Panc1 (cell line): ENCODE measurements around the gene TRANK1. TPM values are rescaled to one million over a fixed set of nuclear protein-coding genes. Genes with fewer than 3 reads are reported as not detected.

Source experiments
- ATAC-seq: fragments of 200-7000 bp; cut with Tn5 transposase; 2 replicates; pipeline ENCODE4 v1.9.1; 2020; ENCODE audit warnings: mild to moderate bottlenecking, moderate library complexity
- BruUV-seq: library from RNA; stranded (reverse); fragments of 400-500 nt; replicated peaks from 2 replicates; lab custom pipeline; 2021; lab: Mats Ljungman, UMichigan
- CTCF ChIA-PET: fragments of 300-600 bp; sonication (Branson Sonifier 250); formaldehyde crosslinking; loops from one replicate; lab custom pipeline; 2022; ENCODE audit warnings: antibody characterized with exemption; lab: Charles Lee
- POLR2A ChIA-PET: fragments of 300-600 bp; sonication (Branson Sonifier 250); formaldehyde crosslinking; loops from one replicate; lab custom pipeline; 2022; ENCODE audit warnings: antibody characterized with exemption; lab: Charles Lee
- DNase-seq: peaks from one replicate; pipeline ENCODE4 v3.0.0-alpha.2; 2010; ENCODE audit warnings: low read depth, low spot score
- H3K27ac ChIP-seq: 2 replicates; pipeline ENCODE4 v1.5.1; 2011; ENCODE audit warnings: mild to moderate bottlenecking, low read length, inconsistent platforms
- H3K27me3 ChIP-seq: fragments of 200-500 bp; sonication (Bioruptor generic); 2 replicates; pipeline ENCODE4 v1.6.0; 2014; ENCODE audit warnings: low read length, inconsistent platforms; ENCODE audit not compliant: control insufficient read depth, insufficient read depth
- H3K36me3 ChIP-seq: fragments of 200-500 bp; sonication (Bioruptor generic); 2 replicates; pipeline ENCODE4 v1.5.1; 2014; ENCODE audit warnings: inconsistent platforms, mild to moderate bottlenecking, low read length, moderate library complexity; ENCODE audit not compliant: control insufficient read depth, insufficient read depth
- H3K4me1 ChIP-seq: 2 replicates; pipeline ENCODE4 v1.5.1; 2011; ENCODE audit warnings: inconsistent platforms, mild to moderate bottlenecking, low read length, moderate library complexity; ENCODE audit not compliant: control insufficient read depth, insufficient read depth
- H3K4me3 ChIP-seq, 2 experiments: 2 replicates each; pipeline ENCODE4 v1.5.1; 2011 to 2012; ENCODE audit warnings: low read depth in 2 of 2, low read length in 2 of 2, mild to moderate bottlenecking in 2 of 2, inconsistent platforms in 1 of 2, moderate library complexity in 1 of 2
- H3K9me3 ChIP-seq: fragments of 200-500 bp; sonication (Bioruptor generic); 2 replicates; pipeline ENCODE4 v1.5.1; 2014; ENCODE audit warnings: low read depth, mild to moderate bottlenecking, inconsistent platforms, low read length, moderate library complexity; ENCODE audit not compliant: control insufficient read depth, insufficient read depth
- CTCF ChIP-seq: fragments of 450-650 bp; IDR thresholded peaks from 2 replicates; pipeline ENCODE4 v1.5.1; 2017; ENCODE audit warnings: mild to moderate bottlenecking
- POLR2AphosphoS5 ChIP-seq: IDR thresholded peaks from 2 replicates; pipeline ENCODE4 v1.6.1; 2012; ENCODE audit warnings: mild to moderate bottlenecking, low read depth, low read length, moderate library complexity
- REST ChIP-seq, 2 experiments: IDR thresholded peaks; 2 replicates each; pipeline ENCODE4 v1.6.1; 2011 to 2012; ENCODE audit warnings: low read depth in 2 of 2, control low read depth in 1 of 2, low read length in 1 of 2, mild to moderate bottlenecking in 1 of 2, moderate library complexity in 1 of 2; ENCODE audit not compliant: insufficient read depth in 1 of 2
- SIN3A ChIP-seq: IDR thresholded peaks from 2 replicates; pipeline ENCODE4 v1.6.1; 2012; ENCODE audit warnings: low read depth, mild to moderate bottlenecking, low read length, moderate library complexity, borderline replicate concordance; ENCODE audit not compliant: insufficient read depth
- TCF7L2 ChIP-seq: IDR thresholded peaks from 2 replicates; pipeline ENCODE4 v1.6.1; 2011; ENCODE audit warnings: mild to moderate bottlenecking, low read depth, low read length, inconsistent platforms
- in situ Hi-C: cut with HindIII; loops from 2 replicates; pipeline ENCODE4 v1.10.0; 2016; ENCODE audit warnings: low sequenced_read_pairs, low pct_unique_long_range_greater_than_20kb
- intact Hi-C: fragments of 100-400 bp; cut with micrococcal nuclease; formaldehyde crosslinking; loops from one replicate; pipeline ENCODE4 v1.10.0; 2022; ENCODE audit not compliant: unreplicated experiment
- total RNA-seq: library from RNA; stranded (reverse); gene quantifications from one replicate; pipeline ENCODE4 v1.2.1, GENCODE V29; 2021; ENCODE audit not compliant: unreplicated experiment

Gene TRANK1
- total RNA-seq, 1 experiment from 2014 or later = 3.2 TPM

GRCh38 chr3:36941162-36941561 lies 3.7 kb downstream of the TRANK1 start:
- no peak for ATAC-seq
- DNase-seq = no peak
- in situ Hi-C loops = no loop called here
- Histone ChIP-seq H3K36me3 (no peaks in the 10 kb centered on the region), H3K9me3 (no peaks in the 10 kb centered on the region), H3K27ac (no peak overlapping the region), H3K27me3 (no peaks in the 10 kb centered on the region), H3K4me1 (peaks cover 4% of the 10 kb centered on the region; the same call in 1 of the 2 replicates), H3K4me3 (no peak overlapping the region)
- intact Hi-C loops = no loop called here
- POLR2A ChIA-PET = no interaction called here
- TF ChIP-seq REST (IDR thresholded peaks at IDR 0.05; ENCODE audit: insufficient read depth in 1 of 2, low read depth in 2 of 2, low read length in 1 of 2) (no peak), SIN3A (no peak), POLR2AphosphoS5 (no peak), TCF7L2 (no peak), CTCF (no peak)
- CTCF ChIA-PET = no interaction called here
- BruUV-seq = no TSS peak

- no peaks in the 10 kb centered on the region for H3K9me3 ChIP-seq
- ChIA-PET CTCF (no interaction called here), POLR2A (no interaction called here)
- TF ChIP-seq POLR2AphosphoS5 = no peak
- no peak for TF ChIP-seq TCF7L2
- no peak for TF ChIP-seq CTCF
- no peak for TF ChIP-seq SIN3A
- TF ChIP-seq REST (IDR thresholded peaks at IDR 0.05; ENCODE audit: insufficient read depth in 1 of 2, low read depth in 2 of 2, low read length in 1 of 2) = no peak
- BruUV-seq = no TSS peak
- no peaks in the 10 kb centered on the region for H3K36me3 ChIP-seq
- in situ Hi-C loops (no loop called here), intact Hi-C loops (no loop called here)
- no peak overlapping the region for H3K27ac ChIP-seq
- no peak for ATAC-seq
- H3K27me3 ChIP-seq = no peaks in the 10 kb centered on the region
- DNase-seq = no peak
- no peak overlapping the region for H3K4me3 ChIP-seq
- no peaks in the 10 kb centered on the region for H3K4me1 ChIP-seq
Observed at GRCh38 chr3:36937492-36937891, 7.4 kb downstream of the TRANK1 start.
